Measurements from ENCODE around the gene MRRF.

The MRRF gene

DNA sequence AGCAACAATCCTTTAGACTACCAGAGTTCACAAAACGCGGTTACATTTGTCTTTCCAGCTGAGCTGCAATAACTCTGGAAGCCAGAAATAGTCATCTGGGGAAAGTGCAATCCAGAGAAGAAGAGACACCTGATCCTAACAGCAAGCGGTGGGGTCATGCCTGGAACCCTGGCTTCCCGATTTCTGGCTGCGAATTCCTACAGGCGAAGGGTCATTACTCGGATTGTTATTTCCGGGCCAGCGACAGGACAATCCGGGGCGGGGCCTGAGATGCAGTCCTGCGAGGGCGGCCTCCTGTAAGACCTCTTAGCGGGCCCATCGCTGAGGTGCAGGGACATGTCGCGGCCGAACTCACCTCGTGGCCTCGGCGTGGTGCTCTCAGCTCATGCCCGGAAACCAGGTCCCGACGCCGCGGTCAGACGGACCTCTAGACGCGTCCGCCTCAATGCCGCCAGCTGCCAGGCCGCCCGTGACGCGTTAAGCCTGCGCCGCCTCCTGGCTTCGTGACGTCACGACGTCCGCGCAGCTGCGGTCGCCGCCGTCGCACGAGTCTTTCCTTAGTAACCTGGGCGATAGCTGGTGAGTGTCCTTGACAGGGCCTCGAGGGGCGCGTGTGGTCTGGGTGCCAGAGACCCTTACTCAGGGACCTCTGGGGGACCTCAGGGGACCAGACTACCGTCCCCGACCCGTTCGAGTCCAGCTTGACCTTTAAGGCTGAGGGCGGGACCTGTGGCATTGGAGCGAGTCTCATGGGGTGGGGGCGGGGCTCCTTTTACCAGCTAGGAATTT, at the start of gene MRRF, which contains the start of gene RBM18:
MRRF (plus strand) TSS at position 523 of the 789 bp plus-strand sequence. CDS start 6,010 bp downstream, outside the sequence.
RBM18 (minus strand) TSS at position 481 of the 789 bp plus-strand sequence. CDS start 3,348 bp downstream, outside the sequence.
- TF ChIP-seq, protein P1, sequence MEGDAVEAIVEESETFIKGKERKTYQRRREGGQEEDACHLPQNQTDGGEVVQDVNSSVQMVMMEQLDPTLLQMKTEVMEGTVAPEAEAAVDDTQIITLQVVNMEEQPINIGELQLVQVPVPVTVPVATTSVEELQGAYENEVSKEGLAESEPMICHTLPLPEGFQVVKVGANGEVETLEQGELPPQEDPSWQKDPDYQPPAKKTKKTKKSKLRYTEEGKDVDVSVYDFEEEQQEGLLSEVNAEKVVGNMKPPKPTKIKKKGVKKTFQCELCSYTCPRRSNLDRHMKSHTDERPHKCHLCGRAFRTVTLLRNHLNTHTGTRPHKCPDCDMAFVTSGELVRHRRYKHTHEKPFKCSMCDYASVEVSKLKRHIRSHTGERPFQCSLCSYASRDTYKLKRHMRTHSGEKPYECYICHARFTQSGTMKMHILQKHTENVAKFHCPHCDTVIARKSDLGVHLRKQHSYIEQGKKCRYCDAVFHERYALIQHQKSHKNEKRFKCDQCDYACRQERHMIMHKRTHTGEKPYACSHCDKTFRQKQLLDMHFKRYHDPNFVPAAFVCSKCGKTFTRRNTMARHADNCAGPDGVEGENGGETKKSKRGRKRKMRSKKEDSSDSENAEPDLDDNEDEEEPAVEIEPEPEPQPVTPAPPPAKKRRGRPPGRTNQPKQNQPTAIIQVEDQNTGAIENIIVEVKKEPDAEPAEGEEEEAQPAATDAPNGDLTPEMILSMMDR (IDR thresholded peaks at IDR 0.05; ENCODE audit: low read depth, low read length) = no peak
- peak within 1 kb of the TSS; percentile 84 for H3K4me3 ChIP-seq (ENCODE audit: low read depth, low read length)

DNA sequence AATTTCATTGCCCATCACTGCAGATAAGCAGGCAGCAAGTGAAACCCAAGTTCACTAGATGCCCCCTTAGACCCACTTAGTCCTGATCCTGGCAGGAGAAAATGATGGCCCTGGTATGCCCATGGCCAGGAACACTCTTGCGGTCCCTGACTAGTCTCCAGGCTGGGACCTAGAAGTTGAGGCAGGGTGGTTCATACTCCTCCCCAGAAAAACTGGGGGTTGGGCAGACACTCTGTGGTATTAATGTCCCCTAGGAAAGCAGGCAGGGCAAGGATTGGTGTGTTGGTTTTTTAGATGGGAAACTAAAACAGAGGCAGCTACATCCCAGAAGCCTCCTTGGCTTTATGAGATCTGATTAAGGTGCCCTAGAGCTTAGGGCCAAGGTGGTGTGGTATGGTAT, 49.0 kb upstream of the MRRF start:
- no peak overlapping the region for H3K4me3 ChIP-seq (ENCODE audit: low read depth, low read length)
- TF ChIP-seq, protein P1 (IDR thresholded peaks at IDR 0.05; ENCODE audit: low read depth, low read length) = no peak

DNA sequence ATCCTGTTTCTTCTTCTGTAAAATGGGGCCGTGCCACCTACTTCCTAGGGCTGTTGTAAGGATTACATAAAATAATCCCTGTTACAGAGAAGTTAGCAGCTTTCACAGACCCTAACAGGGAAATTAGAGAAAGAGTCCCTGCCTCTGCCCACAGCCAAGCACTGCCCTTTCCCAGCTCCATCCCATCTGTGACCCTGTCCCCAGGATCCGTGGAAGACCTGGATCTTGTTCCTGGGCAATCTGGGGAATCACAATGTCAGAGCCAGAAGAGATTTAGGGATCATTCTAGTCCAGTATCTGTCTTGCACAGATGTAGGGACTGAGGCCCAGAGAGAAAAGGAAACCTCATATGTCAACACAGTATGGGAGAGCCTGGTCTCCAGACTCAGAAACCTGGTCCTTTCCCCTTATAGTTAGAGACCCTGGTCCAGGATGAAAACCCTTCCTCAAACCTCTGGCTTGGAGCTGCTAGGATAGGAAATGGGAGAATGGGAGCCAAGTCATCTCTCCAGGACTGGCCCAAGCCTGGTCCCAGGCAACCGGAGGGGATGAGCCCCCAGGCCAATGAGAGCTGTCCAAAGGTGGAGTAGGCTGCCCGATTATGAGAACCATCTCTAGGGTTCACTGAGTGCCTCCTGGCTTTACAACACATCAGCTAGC, 48.4 kb upstream of the MRRF start:
- H3K4me3 ChIP-seq (ENCODE audit: low read depth, low read length) = no peak overlapping the region
- TF ChIP-seq, protein P1 (IDR thresholded peaks at IDR 0.05; ENCODE audit: low read depth, low read length) = no peak

- TF ChIP-seq, protein P1 (IDR thresholded peaks at IDR 0.05; ENCODE audit: low read depth, low read length) = no peak
- H3K4me3 ChIP-seq (ENCODE audit: low read depth, low read length) = no peak overlapping the region
These were observed 47.8 kb upstream of the MRRF start for GRCh38 chr9:122216798-122217418.

- no peak overlapping the region for H3K4me3 ChIP-seq (ENCODE audit: low read depth, low read length)
- TF ChIP-seq, protein P1 (IDR thresholded peaks at IDR 0.05; ENCODE audit: low read depth, low read length) = no peak
These were observed 47.0 kb upstream of the MRRF start for GRCh38 chr9:122217640-122218039.

DNA sequence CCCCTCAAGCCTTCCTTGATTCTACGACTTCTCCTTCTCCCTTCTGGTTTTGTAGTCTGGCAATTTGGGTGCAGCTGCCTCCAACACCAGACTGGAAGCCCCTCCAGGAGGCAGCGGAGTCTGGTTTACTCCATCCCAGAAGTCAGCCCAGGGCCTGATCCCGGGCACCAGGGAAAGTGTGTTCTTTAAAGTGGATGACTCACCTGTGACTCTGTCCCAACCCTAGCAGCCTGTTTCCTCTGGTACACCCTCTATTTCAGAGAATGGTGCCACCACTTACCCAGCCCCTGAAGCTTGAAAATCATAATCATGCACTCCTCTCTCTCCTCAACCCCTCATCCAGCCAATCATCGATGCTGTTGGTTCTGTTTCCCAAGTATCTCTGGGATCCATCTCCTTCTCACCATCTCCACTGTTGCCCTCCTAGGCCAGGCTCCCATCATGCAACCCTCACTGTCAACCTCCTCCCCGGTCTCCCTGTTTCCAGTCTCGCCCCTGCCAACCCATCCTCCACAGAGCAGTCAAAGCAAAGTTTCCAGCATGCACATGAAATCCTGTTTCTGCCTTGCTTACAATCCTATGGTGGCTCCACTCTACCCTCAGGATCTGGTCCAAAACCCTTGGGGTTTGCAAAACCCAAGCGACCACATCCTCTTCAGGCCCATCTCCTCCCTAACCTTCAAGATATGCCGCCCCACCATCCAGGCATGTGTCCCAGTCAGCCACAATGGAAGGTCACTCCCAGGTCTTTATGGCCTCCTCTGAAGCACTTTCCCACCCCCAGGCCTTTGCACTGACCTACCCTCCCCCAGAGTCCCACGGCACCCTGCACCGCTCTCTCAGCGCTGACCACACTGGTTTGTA, 46.4 kb upstream of the MRRF start:
- H3K4me3 ChIP-seq (ENCODE audit: low read depth, low read length) = no peak overlapping the region
- TF ChIP-seq, protein P1 (IDR thresholded peaks at IDR 0.05; ENCODE audit: low read depth, low read length) = no peak
